HPDE6-E6E7 (cell line): ENCODE data around the gene SMIM8.
"Not testable (repeated sequence)": the region's sequence is repeated elsewhere in the genome, so short reads cannot be mapped to it uniquely, and the experiment has no call there.

Experiments used
- DNase-seq: peaks from one replicate; pipeline ENCODE4 v3.0.0; 2011; ENCODE audit warnings: missing footprints; ENCODE audit errors: extremely low spot score

The SMIM8 gene, protein sequence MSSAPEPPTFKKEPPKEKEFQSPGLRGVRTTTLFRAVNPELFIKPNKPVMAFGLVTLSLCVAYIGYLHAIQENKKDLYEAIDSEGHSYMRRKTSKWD

DNA sequence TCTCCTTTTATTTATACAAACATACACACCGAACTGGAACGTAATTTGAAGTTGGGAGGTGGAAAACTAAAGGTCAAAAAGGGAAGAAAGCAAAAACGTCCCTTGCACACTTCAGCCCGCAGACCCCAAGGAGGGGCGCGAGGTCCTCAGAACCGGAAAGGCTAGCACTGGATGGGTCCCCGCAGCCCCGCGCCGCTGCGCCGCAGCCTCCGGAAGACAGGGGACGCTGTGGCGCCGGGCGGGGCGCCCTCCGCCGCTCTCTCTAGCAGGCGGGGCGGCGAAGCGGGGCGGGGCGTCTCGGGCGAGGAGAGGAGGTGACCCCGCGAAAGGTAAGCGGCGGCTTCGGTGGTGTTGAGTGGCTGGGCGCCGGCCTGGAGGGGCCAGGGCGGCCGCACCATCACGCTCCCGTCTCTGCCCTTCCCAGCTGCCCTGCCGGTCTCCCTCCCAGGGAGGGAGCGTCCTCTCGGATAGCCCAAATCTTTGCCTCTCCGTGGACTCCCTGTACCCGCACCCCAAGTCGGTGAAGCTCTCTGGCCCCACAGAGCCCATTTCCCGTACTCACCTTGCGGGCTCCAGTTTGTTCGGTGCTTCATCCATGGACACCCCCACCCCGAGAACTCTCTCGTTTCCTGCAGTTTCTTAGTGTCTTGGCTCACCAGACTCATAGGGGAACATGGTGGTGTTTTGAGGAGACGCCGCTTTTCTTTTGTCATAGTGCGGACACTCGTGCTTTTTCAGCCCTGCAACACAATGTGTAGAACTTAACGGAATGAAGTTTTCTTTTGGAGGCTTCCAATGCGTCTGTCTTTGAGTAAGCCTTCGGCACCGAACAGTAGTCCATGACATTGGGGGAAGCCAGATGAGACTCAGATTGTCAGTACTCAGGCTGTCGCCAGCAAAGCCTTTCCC is at the start of gene SMIM8:
Gene SMIM8, plus strand, starts transcription at position 285 of the 909 bp plus-strand sequence. CDS start 14,444 bp downstream, outside the sequence.
- DNase-seq, result peak; percentile 90

- no peak for DNase-seq
Observed at GRCh38 chr6:87274660-87275274, 47.6 kb upstream of the SMIM8 start.

- no peak for DNase-seq
Observed at GRCh38 chr6:87276624-87277023, 45.8 kb upstream of the SMIM8 start.

- no peak for DNase-seq
Observed at GRCh38 chr6:87277123-87277522, 45.3 kb upstream of the SMIM8 start.

DNA sequence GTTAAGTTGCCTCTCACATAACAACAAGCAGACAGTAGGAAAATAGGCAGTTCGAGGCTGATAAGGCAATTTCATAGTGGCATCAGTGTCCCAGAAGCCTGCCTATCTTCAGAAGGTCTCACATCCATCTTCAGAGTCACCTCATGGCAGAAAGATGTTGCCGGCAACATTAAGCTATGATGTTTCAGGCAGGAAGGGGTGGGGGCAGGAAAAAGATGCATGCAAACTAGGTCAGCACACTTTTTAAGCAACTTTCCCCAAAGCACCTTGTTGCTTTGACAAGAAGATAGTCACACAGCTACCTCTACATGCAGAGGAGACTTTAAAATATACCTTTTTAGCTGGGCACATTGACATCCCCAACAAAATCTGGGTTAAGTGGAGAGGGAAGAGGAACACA is 43.2 kb upstream of the SMIM8 start:
- no peak for DNase-seq

- DNase-seq, result no peak
Observed at GRCh38 chr6:87281426-87281825, 41.0 kb upstream of the SMIM8 start.

DNA sequence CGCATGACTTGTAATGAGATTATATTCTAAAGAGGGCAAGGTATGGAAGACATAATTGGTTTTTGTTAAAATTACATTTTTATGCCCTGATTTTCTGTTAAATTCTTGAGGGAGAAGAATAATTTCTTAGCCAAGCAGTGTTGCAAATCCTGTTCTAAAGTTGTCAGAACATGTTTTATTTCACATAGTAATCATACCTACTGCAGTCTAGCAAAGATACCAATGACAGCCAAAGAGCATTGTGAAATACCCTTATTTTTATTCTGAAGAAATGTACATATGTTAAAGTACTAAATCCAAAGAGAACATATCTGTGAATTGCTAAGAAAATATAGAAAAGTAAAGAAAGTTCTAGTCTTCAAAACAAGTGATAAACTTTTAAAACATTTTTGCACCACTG is 39.6 kb upstream of the SMIM8 start:
- DNase-seq, result no peak

DNA sequence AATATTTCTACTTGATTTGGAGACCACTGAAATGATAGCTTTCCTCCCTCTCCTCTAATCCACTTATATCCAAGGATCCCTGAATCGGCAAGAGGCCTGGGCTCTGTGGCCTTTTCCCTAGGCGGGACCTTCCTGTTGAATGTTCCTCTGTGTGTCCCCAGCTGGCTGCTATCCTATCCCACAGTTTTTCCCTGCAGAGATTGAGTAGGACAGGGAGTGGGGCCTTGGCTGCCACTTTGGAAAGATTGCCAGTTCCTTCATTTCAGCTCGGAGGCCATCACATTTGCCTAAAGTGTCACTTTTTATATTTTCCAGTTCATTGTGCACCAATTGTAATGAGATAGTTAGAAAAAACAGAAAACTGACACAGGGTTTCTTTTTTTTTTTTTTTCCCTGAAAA is 38.9 kb upstream of the SMIM8 start:
- no peak for DNase-seq

DNA sequence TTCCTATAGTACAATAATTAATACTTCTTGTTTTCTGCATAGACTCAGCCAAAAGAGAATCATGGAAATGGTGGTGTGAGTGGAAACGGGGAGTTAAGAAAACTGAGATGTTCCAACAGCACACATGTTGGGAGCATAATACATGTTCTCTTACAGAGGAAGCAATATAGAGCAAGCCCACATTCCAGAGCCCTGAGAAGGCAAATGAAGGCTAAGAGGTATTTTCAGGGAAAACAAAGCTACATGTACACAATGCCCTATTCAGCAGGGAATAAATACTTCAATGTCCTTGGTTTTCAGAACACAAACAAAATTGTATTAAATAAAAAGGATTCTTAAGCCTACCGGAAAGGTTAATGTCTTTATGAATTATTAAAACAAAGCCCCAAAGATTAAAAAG is 35.1 kb upstream of the SMIM8 start:
- DNase-seq, result no peak

DNA sequence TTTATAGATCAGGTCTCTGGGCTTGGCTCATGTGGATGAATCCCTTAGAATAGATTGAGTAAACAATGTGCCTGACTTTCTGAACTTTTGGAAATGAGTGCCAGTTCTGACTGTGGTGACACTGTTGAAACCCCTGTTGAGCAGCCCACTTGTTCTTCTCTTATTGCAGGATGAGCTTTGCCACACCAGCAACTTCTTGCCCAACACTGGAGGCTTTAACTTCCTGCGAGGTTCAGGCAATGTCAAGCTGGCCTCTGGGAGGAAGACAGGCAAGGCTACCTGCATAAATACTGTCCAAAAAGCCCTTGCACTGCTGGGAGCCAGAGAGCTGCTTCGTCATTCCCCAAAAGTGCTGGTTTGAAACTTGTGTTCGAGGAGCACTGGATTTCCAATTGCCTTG is 32.8 kb upstream of the SMIM8 start:
- DNase-seq, result no peak

GRCh38 chr6:87291883-87292282 is 30.5 kb upstream of the SMIM8 start:
- no peak for DNase-seq

DNA sequence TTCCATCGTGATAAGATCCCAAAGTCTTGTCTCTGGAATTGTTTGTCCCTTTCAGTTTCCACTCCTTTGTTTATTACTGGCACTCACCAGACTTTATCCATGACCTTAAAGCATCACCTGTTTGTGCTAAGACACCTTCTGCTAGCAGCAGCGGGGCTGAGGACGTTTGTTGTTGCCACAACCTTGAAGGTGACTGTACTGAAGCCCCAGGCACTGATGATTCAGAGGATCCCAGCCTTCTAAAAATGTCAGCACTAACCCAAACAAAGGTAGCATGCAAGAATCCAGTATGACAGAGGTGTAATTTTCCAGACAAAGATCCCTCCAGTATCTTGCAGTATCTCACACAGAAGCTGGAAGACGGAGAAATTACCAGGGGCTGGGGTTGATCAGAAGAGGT is 28.9 kb upstream of the SMIM8 start:
- peak; percentile 28 for DNase-seq

DNA sequence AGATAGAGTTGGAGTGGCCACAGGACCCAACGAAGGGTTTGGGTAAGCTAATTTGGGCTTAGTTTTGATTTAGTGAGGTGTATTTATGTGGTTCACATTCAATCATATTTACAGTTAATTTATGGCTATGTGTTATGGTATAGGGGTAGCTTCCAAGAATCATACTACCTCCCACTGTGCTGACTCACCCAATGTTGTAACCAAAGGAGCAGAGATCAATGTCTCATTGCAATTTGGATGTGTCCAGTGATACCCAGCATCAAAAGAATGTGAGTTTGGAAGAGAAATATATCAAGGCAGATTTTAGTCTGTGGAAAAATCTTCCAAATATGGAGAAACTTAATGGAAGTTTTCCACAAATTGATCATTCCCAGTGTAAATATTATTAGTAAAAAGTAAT is 25.3 kb upstream of the SMIM8 start:
- DNase-seq, result no peak

- not testable (repeated sequence) for DNase-seq
Observed at GRCh38 chr6:87301277-87301676, 21.1 kb upstream of the SMIM8 start.

GRCh38 chr6:87308970-87309369 is 13.4 kb upstream of the SMIM8 start:
- no peak for DNase-seq

GRCh38 chr6:87312860-87313259 is 9.5 kb upstream of the SMIM8 start:
- no peak for DNase-seq

- no peak for DNase-seq
Observed at GRCh38 chr6:87315071-87315470, 7.3 kb upstream of the SMIM8 start.

DNA sequence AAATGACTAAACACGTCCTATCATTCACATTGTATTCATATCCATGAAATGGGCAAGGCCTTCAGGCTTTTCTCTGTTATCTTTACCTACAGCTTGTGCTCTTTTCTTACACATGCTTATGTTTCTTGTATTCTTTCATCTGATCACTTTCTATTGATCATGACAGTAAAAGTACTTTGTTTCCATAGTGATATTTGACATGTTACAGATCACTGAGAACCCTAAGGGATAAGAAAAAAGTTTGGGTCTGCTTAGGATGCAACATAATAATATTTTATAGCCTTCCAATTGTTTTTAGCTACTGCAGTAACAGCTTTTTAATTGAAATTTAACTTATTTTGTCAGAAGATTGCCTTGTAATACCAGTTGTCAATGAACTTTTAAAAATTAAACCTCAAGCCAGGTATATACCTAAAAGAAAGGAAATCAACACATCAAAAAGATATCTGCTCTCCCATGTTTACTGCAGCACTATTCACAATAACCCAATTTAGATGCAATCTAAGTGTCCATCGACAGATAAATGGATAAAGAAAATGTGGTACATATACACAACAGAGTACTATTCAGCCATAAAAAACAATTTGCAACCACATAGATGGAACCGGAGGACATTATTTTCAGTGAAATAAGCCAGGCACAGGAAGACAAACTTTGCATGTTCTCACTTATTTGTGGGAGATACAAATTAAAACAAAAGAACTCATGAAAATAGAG is 3.0 kb upstream of the SMIM8 start:
- no peak for DNase-seq

DNA sequence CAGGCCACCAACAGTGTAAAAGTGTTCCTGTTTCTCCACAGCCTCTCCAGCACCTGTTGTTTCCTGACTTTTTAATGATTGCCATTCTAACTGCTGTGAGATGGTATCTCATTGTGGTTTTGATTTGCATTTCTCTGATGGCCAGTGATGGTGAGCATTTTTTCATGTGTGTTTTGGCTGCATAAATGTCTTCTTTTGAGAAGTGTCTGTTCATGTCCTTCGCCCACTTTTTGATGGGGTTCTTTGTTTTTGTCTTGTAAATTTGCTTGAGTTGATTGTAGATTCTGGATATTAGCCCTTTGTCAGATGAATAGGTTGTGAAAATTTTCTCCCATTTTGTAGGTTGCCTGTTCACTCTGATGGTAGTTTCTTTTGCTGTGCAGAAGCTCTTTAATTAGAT is 1.5 kb downstream of the SMIM8 start:
- DNase-seq, result not testable (repeated sequence)

DNA sequence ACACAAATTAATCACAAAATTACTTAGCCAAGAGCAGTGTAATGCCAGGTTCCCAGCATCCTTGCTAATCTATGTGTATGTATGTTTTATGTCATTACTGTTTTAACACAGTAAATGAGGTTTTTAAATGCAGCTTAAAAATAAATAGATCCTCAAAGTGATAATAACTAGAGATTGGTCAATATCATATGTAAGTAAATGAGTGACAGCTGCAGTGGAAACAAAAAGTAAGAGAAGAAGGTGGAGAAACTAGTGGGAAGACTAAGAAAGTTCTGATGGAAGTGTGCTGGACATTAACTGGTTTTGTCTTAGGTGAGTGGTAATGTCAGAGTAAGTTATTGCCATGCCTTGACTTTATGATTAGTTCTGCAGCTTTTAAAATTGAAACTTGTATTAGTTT is 8.6 kb downstream of the SMIM8 start:
- no peak for DNase-seq

GRCh38 chr6:87333033-87333432 is 10.6 kb downstream of the SMIM8 start:
- no peak for DNase-seq

DNA sequence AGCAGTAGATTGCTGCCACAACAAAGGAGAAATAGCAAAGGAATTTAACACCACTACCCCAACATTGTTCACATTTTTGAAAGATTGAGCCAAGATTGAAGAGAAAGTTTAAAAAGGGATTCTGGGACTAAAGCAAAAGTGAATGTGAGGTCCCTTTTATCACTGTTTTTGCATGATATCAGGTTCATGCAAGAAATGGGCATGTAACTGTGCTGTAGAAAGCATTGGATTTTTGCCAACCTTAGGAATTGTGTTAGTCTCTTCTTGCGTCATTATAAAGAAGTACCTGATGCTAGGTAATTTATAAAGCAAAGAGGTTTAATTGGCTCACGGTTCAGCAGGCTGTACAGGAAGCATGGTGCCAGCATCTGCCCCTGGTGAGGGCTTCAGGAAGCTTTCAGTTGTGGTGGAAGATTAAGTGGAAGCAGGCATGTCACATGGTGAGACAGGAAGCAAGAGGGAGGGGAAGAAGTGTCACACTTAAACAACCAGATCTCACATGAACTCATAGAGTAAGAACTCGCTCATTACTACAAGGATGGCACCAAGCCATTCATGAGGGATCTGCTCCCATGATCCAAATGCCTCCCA is 11.3 kb downstream of the SMIM8 start:
- DNase-seq, result no peak
